Tibial nerve (tissue), 4 donors: Measurements from ENCODE around the gene CYP2C8.

ENCODE experiments used
- EP300 ChIP-seq, 2 donors: sonication (generic); formaldehyde crosslinking; IDR thresholded peaks; one replicate each; pipeline ENCODE4 v1.6.1; 2017; ENCODE audit warnings: antibody characterized with exemption in 2 of 2, mild to moderate bottlenecking in 1 of 2
- TF ChIP-seq, protein P1 (sequence below), 5 experiments: fragments of 200-600 bp in 3 of 5; fragments of 450-650 bp in 2 of 5; sonication (generic) in 3 of 5; IDR thresholded peaks; one replicate each; pipeline ENCODE4 v1.5.1; 2016 to 2019; ENCODE audit warnings: antibody characterized with exemption in 5 of 5, mild to moderate bottlenecking in 3 of 5, moderate library complexity in 2 of 5

GRCh38 chr10:94989192-94989591 is 80.1 kb downstream of the CYP2C8 start:
- TF ChIP-seq, protein P1, sequence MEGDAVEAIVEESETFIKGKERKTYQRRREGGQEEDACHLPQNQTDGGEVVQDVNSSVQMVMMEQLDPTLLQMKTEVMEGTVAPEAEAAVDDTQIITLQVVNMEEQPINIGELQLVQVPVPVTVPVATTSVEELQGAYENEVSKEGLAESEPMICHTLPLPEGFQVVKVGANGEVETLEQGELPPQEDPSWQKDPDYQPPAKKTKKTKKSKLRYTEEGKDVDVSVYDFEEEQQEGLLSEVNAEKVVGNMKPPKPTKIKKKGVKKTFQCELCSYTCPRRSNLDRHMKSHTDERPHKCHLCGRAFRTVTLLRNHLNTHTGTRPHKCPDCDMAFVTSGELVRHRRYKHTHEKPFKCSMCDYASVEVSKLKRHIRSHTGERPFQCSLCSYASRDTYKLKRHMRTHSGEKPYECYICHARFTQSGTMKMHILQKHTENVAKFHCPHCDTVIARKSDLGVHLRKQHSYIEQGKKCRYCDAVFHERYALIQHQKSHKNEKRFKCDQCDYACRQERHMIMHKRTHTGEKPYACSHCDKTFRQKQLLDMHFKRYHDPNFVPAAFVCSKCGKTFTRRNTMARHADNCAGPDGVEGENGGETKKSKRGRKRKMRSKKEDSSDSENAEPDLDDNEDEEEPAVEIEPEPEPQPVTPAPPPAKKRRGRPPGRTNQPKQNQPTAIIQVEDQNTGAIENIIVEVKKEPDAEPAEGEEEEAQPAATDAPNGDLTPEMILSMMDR (IDR thresholded peaks at IDR 0.05): no peak
- no peak for TF ChIP-seq EP300 (IDR thresholded peaks at IDR 0.05)
